Endothelial cell of umbilical vein (primary cell): ENCODE measurements around the gene CUBN.

Source experiments
- EZH2 ChIP-seq: IDR thresholded peaks from 2 replicates; pipeline ENCODE4 v1.6.1; 2012; ENCODE audit warnings: borderline replicate concordance, low read depth, mild to moderate bottlenecking, moderate library complexity, low read length, inconsistent platforms; ENCODE audit not compliant: severe bottlenecking
- FOS ChIP-seq: IDR thresholded peaks from 2 replicates; pipeline ENCODE4 v1.6.1; 2011; ENCODE audit warnings: mild to moderate bottlenecking, low read length, moderate library complexity, borderline replicate concordance; ENCODE audit not compliant: insufficient read depth
- JUN ChIP-seq: IDR thresholded peaks from 2 replicates; pipeline ENCODE4 v1.6.1; 2011; ENCODE audit warnings: borderline replicate concordance, low read depth; ENCODE audit not compliant: insufficient read length, insufficient read depth
- MYC ChIP-seq: IDR thresholded peaks from one replicate; pipeline ENCODE4 v1.6.1; 2011; ENCODE audit warnings: mild to moderate bottlenecking, low read depth, low read length
- POLR2A ChIP-seq: IDR thresholded peaks from 2 replicates; pipeline ENCODE4 v1.6.1; 2012; ENCODE audit warnings: low read depth, mild to moderate bottlenecking, control low read depth, low read length
- POLR2AphosphoS5 ChIP-seq: IDR thresholded peaks from 2 replicates; pipeline ENCODE4 v1.6.1; 2012; ENCODE audit warnings: low read depth, mild to moderate bottlenecking, control low read depth, low read length, moderate library complexity; ENCODE audit not compliant: insufficient read depth
- TF ChIP-seq, protein P1 (sequence below), 2 donors: IDR thresholded peaks; 1 replicate in 1 of 2; 2 replicates in 1 of 2; pipeline ENCODE4 v1.5.1; 2011; ENCODE audit warnings: low read length in 2 of 2, mild to moderate bottlenecking in 2 of 2, moderate library complexity in 2 of 2, control low read depth in 1 of 2, inconsistent platforms in 1 of 2, low read depth in 1 of 2; ENCODE audit not compliant: insufficient read depth in 1 of 2; ENCODE audit errors: extremely low read depth in 1 of 2
- TF ChIP-seq, protein P2 (sequence below): IDR thresholded peaks from 2 replicates; pipeline ENCODE4 v1.6.1; 2011; ENCODE audit not compliant: insufficient read depth, insufficient read length

GRCh38 chr10:16942381-16943078 is 187.1 kb downstream of the CUBN start:
- no peak for TF ChIP-seq POLR2A
- TF ChIP-seq, protein P1, sequence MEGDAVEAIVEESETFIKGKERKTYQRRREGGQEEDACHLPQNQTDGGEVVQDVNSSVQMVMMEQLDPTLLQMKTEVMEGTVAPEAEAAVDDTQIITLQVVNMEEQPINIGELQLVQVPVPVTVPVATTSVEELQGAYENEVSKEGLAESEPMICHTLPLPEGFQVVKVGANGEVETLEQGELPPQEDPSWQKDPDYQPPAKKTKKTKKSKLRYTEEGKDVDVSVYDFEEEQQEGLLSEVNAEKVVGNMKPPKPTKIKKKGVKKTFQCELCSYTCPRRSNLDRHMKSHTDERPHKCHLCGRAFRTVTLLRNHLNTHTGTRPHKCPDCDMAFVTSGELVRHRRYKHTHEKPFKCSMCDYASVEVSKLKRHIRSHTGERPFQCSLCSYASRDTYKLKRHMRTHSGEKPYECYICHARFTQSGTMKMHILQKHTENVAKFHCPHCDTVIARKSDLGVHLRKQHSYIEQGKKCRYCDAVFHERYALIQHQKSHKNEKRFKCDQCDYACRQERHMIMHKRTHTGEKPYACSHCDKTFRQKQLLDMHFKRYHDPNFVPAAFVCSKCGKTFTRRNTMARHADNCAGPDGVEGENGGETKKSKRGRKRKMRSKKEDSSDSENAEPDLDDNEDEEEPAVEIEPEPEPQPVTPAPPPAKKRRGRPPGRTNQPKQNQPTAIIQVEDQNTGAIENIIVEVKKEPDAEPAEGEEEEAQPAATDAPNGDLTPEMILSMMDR (IDR thresholded peaks at IDR 0.05; ENCODE audit: extremely low read depth in 1 of 2, insufficient read depth in 1 of 2, low read depth in 1 of 2, low read length in 2 of 2), result no peak
- no peak for TF ChIP-seq POLR2AphosphoS5
- no peak for TF ChIP-seq EZH2
- no peak for TF ChIP-seq FOS
- TF ChIP-seq, protein P2, sequence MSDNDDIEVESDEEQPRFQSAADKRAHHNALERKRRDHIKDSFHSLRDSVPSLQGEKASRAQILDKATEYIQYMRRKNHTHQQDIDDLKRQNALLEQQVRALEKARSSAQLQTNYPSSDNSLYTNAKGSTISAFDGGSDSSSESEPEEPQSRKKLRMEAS, result no peak
- TF ChIP-seq JUN, result no peak
- no peak for TF ChIP-seq MYC
